Activated naive CD8-positive, alpha-beta T cell treated with anti-CD3 and anti-CD28 coated beads, Interleukin-2, amount 10 ng/mL, durations not matched to agents 7 days and 5 days (primary cell): ENCODE measurements around the gene INO80D. TPM values are rescaled to one million over a fixed set of nuclear protein-coding genes. Genes with fewer than 3 reads are reported as not detected.
"Not testable (repeated sequence)": the region's sequence is repeated elsewhere in the genome, so short reads cannot be mapped to it uniquely, and the experiment has no call there.

ENCODE experiments used
- ATAC-seq: fragments of 150-1000 bp; cut with Tn5 transposase; one replicate; pipeline ENCODE4 v1.10.0; 2021; ENCODE audit warnings: low read depth, moderate library complexity
- POLR2A ChIA-PET: fragments of 350-600 bp; sonication (Branson Sonifier 250); formaldehyde crosslinking; loops from one replicate; lab custom pipeline; 2021; ENCODE audit warnings: antibody characterized with exemption; lab: Charles Lee
- DNase-seq: peaks from one replicate; pipeline ENCODE4 v3.0.0; 2021
- H3K27ac Mint-ChIP-seq: one replicate; pipeline ENCODE4 v1.8.0; 2022; ENCODE audit warnings: mild to moderate bottlenecking, mixed read lengths
- H3K27me3 Mint-ChIP-seq: one replicate; pipeline ENCODE4 v1.8.0; 2022; ENCODE audit warnings: mild to moderate bottlenecking, moderate library complexity, mixed read lengths
- H3K36me3 Mint-ChIP-seq: one replicate; pipeline ENCODE4 v1.8.0; 2021; ENCODE audit warnings: mild to moderate bottlenecking, mixed read lengths
- H3K4me1 Mint-ChIP-seq: one replicate; pipeline ENCODE4 v1.8.0; 2021; ENCODE audit warnings: mixed read lengths
- H3K4me3 Mint-ChIP-seq: one replicate; pipeline ENCODE4 v1.8.0; 2022; ENCODE audit warnings: mild to moderate bottlenecking, moderate library complexity, mixed read lengths
- H3K9me3 Mint-ChIP-seq: one replicate; pipeline ENCODE4 v1.8.0; 2021; ENCODE audit warnings: mixed read lengths
- total RNA-seq, 2 experiments: library from RNA; stranded (reverse); gene quantifications; one replicate each; pipeline ENCODE4 v1.2.3, GENCODE V29; 2021

Gene INO80D
- total RNA-seq, 2 experiments from 2014 or later = 25.5 to 28.5 TPM

- ATAC-seq, POLR2A ChIA-PET, H3K27ac Mint-ChIP-seq, DNase-seq, H3K36me3 Mint-ChIP-seq, H3K27me3 Mint-ChIP-seq, H3K9me3 Mint-ChIP-seq, H3K4me1 Mint-ChIP-seq, H3K4me3 Mint-ChIP-seq: not testable (repeated sequence)
Measured at GRCh38 chr2:205976934-205977659, 108.9 kb downstream of the INO80D start.

DNA sequence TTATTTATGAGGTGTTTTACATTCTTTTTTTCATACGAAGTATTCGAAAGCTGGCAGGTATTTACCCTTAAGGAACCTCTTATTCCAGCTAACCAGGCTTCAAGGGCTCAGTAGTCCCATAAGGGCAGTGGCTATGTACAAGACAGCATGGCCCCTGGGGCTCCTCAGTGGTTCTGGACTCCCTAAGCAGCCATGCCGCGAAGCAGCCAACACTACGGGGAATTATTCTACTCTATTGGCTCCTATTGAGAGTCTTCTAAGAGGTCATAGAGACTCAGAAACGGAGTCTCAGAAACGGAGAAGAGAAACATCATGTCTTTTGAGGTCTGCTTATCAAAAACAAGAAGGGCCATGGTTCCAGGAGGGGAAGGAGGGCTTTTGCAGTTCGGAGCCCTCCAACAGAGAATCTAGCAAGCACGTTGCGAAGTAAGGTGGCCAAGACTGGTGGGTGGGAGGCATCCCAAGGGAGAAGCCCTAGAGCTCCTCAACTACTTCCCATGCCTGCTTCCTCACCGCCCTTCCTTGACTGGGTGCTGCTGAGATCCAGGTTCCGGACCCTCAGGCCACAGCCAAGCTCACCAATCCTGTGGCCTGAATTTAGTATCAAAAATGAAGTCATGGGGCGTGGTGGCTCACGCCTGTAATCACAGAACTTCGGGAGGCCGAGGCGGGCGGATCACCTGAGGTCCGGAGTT lies 109.7 kb downstream of the INO80D start:
- Mint-ChIP-seq H3K27ac (no peak overlapping the region), H3K27me3 (peaks cover 2% of the 10 kb centered on the region)

GRCh38 chr2:205975082-205975949 lies 110.7 kb downstream of the INO80D start:
- Mint-ChIP-seq H3K27ac (no peak overlapping the region), H3K4me3 (no peak overlapping the region), H3K9me3 (peaks cover 5% of the 10 kb centered on the region), H3K36me3 (no peaks in the 10 kb centered on the region), H3K27me3 (peaks cover 2% of the 10 kb centered on the region), H3K4me1 (no peaks in the 10 kb centered on the region)
- POLR2A ChIA-PET = no interaction called here
- ATAC-seq (no peak), DNase-seq (no peak)

More for the DNA sequence above, 109.7 kb downstream of the INO80D start:
- no peak for DNase-seq
- Mint-ChIP-seq H3K36me3 (no peaks in the 10 kb centered on the region), H3K4me1 (no peaks in the 10 kb centered on the region), H3K9me3 (peaks cover 5% of the 10 kb centered on the region), H3K4me3 (no peak overlapping the region)
- POLR2A ChIA-PET = no interaction called here
- no peak for ATAC-seq

DNA sequence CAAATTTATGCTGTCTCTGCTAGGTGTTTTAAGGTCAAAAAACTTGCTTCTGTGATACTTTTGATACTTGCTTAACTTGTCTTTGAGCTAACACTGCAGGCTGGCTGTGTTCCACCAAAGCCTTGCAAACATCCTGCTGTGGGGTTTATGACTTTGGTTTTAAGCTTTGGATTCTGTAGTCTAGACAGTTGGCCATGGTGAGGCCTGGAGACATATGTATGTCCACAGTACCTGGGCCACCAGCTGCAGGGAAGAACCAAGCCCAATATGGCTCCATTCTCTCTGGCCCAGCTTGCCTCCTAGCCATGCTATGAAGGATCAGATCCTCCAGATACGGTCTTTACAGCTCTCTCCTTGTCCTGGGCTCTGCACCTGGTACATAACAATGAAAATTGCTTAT lies 113.9 kb downstream of the INO80D start:
- Mint-ChIP-seq H3K9me3 (no peaks in the 10 kb centered on the region), H3K4me3 (no peak overlapping the region), H3K4me1 (no peaks in the 10 kb centered on the region), H3K36me3 (no peaks in the 10 kb centered on the region), H3K27ac (no peak overlapping the region), H3K27me3 (peaks cover 4% of the 10 kb centered on the region)
- POLR2A ChIA-PET = no interaction called here
- DNase-seq = no peak
- no peak for ATAC-seq

GRCh38 chr2:205970348-205970747 lies 115.6 kb downstream of the INO80D start:
- H3K9me3 Mint-ChIP-seq = no peaks in the 10 kb centered on the region
- H3K4me3 Mint-ChIP-seq = no peak overlapping the region
- no peaks in the 10 kb centered on the region for H3K36me3 Mint-ChIP-seq
- no peak overlapping the region for H3K27ac Mint-ChIP-seq
- POLR2A ChIA-PET = no interaction called here
- peaks cover 8% of the 10 kb centered on the region for H3K27me3 Mint-ChIP-seq
- no peaks in the 10 kb centered on the region for H3K4me1 Mint-ChIP-seq
- no peak for DNase-seq
- no peak for ATAC-seq

DNA sequence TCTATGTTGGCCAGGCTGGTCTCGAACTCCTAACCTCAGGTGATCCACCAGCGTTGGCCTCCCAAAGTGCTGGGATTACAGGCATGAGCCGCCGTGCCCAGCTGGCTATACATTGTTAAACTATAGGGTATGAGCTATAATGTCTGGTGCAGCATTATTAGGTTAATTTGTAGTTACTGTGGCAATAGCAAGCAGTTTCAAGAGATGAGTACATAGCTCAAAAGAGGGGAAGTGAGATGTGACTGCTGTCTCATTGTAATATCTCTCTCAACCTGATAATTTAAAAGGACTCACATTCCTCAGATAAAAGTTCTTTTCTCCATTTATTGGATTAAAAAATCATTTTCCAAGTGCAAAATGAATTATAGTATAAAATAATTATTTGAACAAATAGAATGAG lies 116.4 kb downstream of the INO80D start:
- ATAC-seq = no peak
- H3K9me3 Mint-ChIP-seq = no peaks in the 10 kb centered on the region

GRCh38 chr2:205967391-205968075 lies 118.4 kb downstream of the INO80D start:
- DNase-seq = no peak
- Mint-ChIP-seq H3K4me3 (no peak overlapping the region), H3K9me3 (no peaks in the 10 kb centered on the region), H3K36me3 (no peaks in the 10 kb centered on the region), H3K27ac (no peak overlapping the region), H3K4me1 (no peaks in the 10 kb centered on the region), H3K27me3 (peaks cover 8% of the 10 kb centered on the region)
- ATAC-seq = no peak
- POLR2A ChIA-PET = no interaction called here

More for the DNA sequence above, 116.4 kb downstream of the INO80D start:
- H3K27me3 Mint-ChIP-seq = peaks cover 8% of the 10 kb centered on the region
- no peak overlapping the region for H3K4me3 Mint-ChIP-seq
- DNase-seq = no peak
- H3K27ac Mint-ChIP-seq = no peak overlapping the region
- H3K36me3 Mint-ChIP-seq = no peaks in the 10 kb centered on the region
- no peaks in the 10 kb centered on the region for H3K4me1 Mint-ChIP-seq
- POLR2A ChIA-PET = no interaction called here

DNA sequence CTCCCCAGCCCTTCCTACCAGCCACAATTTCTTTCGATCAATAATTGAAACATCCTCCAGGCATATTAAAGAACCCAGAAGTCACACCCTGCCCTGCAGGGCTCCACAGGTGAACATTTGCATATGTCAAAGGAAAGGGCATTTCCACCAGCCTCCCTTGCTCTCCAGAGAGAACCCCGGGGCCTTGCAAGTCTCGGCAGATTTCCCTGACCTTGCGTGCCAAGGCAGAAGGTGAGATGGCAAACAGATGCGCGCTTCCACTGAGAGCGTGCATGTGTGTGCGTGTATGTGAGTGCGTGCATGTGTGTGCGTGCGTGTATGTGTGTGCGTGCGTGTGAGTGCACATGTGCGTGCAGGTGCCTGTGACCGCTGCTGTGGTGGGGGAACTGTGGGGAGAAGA lies 120.3 kb downstream of the INO80D start:
- Mint-ChIP-seq H3K27ac (no peak overlapping the region), H3K4me1 (no peaks in the 10 kb centered on the region), H3K4me3 (no peak overlapping the region), H3K36me3 (no peaks in the 10 kb centered on the region), H3K27me3 (peaks cover 8% of the 10 kb centered on the region), H3K9me3 (no peaks in the 10 kb centered on the region)
- ATAC-seq (no peak), DNase-seq (no peak)
- POLR2A ChIA-PET = no interaction called here

- DNase-seq (no peak), ATAC-seq (no peak)
- peaks cover 10% of the 10 kb centered on the region for H3K27me3 Mint-ChIP-seq
- H3K36me3 Mint-ChIP-seq = no peaks in the 10 kb centered on the region
- no peak overlapping the region for H3K4me3 Mint-ChIP-seq
- H3K27ac Mint-ChIP-seq = no peak overlapping the region
- no peaks in the 10 kb centered on the region for H3K4me1 Mint-ChIP-seq
- no peaks in the 10 kb centered on the region for H3K9me3 Mint-ChIP-seq
- POLR2A ChIA-PET = no interaction called here
Measured at GRCh38 chr2:205964111-205964761, 121.7 kb downstream of the INO80D start.

- Mint-ChIP-seq H3K36me3 (no peaks in the 10 kb centered on the region), H3K4me1 (peaks cover 7% of the 10 kb centered on the region), H3K27ac (no peak overlapping the region), H3K4me3 (no peak overlapping the region), H3K9me3 (no peaks in the 10 kb centered on the region), H3K27me3 (peaks cover 4% of the 10 kb centered on the region)
- ATAC-seq (no peak), DNase-seq (no peak)
- POLR2A ChIA-PET = no interaction called here
Measured at GRCh38 chr2:205959521-205959920, 126.5 kb downstream of the INO80D start.

- H3K4me3 Mint-ChIP-seq = no peak overlapping the region
- peak overlapping the region; percentile 45 for H3K27ac Mint-ChIP-seq
- peak; percentile 81 for ATAC-seq
Measured at GRCh38 chr2:205957452-205958154, 128.4 kb downstream of the INO80D start.

DNA sequence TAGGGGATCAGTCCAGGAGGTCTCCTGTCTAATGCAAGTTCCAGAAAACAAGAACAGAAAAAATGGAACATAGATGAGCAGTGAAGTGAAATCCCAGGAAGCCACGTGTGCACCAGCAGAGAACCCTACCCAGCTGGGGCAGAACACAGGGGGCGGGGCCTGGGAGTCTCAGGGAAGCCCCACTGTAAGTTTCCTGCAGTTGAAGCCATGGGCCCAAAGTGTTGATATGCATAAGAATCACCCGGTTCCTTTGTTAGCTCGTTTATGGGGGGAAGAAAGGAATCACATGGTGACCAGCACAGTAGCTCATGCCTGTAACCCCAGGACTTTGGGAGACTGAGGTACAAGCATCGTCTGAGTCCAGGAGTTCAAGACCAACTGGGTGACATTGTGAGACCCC lies 131.3 kb downstream of the INO80D start:
- Mint-ChIP-seq H3K4me3 (no peak overlapping the region), H3K9me3 (peaks cover 2% of the 10 kb centered on the region), H3K36me3 (no peaks in the 10 kb centered on the region), H3K27me3 (peaks cover 10% of the 10 kb centered on the region), H3K27ac (no peak overlapping the region), H3K4me1 (peaks cover 10% of the 10 kb centered on the region)
- ATAC-seq (no peak), DNase-seq (no peak)
- POLR2A ChIA-PET = no interaction called here

More at GRCh38 chr2:205957452-205958154, 128.4 kb downstream of the INO80D start:
- Mint-ChIP-seq H3K27me3 (peaks cover 7% of the 10 kb centered on the region), H3K9me3 (peaks cover 2% of the 10 kb centered on the region), H3K4me1 (peaks cover 10% of the 10 kb centered on the region), H3K36me3 (no peaks in the 10 kb centered on the region)
- DNase-seq = no peak
- POLR2A ChIA-PET = no interaction called here
